Stimulated activated CD4-positive, alpha-beta T cell treated with anti-CD3 and anti-CD28 coated beads, Interleukin-2, amount 100 ng/mL, for 24 hours (primary cell): Measurements from ENCODE around the gene SNRNP48.

Source experiments
- DNase-seq, 2 donors: peaks; one replicate each; pipeline ENCODE4 v3.0.0-alpha.2; 2020

Gene SNRNP48, protein sequence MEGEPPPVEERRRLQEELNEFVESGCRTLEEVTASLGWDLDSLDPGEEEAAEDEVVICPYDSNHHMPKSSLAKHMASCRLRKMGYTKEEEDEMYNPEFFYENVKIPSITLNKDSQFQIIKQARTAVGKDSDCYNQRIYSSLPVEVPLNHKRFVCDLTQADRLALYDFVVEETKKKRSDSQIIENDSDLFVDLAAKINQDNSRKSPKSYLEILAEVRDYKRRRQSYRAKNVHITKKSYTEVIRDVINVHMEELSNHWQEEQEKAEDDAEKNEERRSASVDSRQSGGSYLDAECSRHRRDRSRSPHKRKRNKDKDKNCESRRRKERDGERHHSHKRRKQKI

GRCh38 chr6:7589949-7590917, at the start of gene SNRNP48:
Gene SNRNP48 (plus strand): TSS chr6:7590198. CDS start chr6:7590258, 60 bp downstream.
- peak; percentile 94 for DNase-seq

DNA sequence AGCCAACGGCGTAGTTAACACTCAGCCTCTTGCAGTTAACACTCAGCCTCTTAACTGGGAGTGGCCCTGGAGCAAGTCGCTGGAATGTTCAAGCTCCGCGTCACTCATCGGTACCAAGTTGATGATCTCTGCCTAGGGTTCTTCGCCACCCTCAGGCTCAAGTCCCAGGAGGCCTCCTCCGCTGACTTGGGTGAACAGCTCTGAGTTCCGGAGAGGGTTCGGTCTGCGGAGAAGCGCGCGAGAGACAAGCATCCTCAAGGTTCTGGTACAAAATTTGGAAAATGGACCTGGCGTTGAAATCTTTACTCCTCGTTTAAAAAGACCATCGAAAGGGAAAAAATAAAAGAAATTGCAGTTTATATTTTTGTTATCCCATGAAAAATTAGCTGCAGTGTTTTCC, 49.4 kb upstream of the SNRNP48 start:
- no peak for DNase-seq

GRCh38 chr6:7541175-7542064, 48.6 kb upstream of the SNRNP48 start, which contains the start of gene DSP:
Gene DSP (plus strand): TSS chr6:7541671. CDS start chr6:7541916, 245 bp downstream.
- peak; percentile 22 to 53 for DNase-seq

GRCh38 chr6:7542065-7542873, 47.7 kb upstream of the SNRNP48 start:
- peak in 1 of 2 donors; percentile 6 for DNase-seq

DNA sequence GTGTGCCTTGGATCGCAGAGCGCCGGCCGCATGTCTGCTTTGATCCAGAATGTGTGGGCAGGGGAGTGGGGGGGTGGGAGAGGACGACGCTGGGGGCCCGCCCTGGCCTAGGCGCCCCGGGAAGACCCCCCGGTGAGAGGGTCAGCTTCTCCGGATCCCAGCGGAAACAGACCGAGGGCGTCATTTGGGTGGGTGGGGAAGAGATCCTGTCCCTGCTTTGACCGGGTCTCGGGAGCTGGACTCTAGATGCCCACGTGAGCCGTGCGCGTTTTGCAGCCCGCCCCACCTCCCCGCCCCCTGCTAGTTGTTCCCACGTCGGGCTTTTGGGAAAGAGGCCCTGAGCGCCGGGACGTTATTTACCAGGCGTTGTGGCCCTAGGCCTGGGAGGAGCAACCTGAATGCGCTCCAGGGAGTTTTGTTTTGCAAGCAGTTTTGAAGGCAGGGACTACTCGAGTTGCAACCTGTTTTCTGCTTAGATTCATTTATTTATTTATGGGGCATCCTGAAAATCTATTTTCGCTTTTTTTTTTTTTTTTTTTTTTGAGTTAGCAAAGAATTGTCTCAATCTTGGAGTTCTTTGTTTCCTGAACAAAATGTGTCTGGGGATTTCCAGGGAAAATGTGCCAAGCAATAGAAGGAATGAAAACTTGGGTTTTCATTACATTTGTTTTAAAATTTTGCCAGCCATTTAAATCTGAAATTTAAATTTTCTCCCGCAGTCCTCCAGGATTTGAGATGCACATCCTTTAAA, 46.9 kb upstream of the SNRNP48 start:
- DNase-seq = no peak

GRCh38 chr6:7543789-7544424, 46.1 kb upstream of the SNRNP48 start:
- no peak for DNase-seq

GRCh38 chr6:7544597-7544996, 45.4 kb upstream of the SNRNP48 start:
- no peak for DNase-seq

DNA sequence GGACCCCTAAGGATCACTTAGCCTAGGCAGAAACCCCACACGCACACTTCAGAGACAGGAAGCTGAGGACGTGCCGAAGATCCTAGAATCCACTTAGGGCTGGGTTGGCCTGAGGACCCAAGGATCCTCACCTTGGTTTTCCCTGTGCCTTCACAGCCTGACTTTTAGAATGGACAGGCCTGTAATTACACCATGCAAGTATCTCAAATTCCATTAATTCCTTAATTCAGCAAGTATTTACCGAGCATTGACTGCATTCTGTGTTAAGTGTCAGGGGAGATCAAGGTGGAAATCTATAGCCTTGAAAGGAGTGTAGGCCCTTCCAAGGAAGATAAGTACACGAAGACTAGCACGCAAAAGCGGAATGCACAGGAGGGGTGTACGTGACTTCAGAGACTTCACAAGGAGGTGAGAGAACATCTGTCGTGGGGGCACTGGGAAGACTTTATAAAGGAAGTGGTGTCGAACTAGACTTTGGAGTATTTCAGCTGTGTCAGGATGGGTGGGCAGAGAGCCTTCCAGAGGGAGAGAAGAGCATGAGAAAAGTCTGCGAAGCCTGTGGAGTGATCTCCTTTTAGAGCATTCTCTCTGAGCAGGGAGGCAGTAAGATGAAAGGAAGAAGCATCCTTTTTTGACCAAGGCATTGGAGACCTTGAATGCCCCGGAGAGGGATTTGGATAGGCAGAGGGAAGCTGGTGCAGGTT, 44.5 kb upstream of the SNRNP48 start:
- DNase-seq = no peak

GRCh38 chr6:7546020-7546369, 44.0 kb upstream of the SNRNP48 start:
- no peak for DNase-seq

GRCh38 chr6:7546383-7546782, 43.6 kb upstream of the SNRNP48 start:
- no peak for DNase-seq

DNA sequence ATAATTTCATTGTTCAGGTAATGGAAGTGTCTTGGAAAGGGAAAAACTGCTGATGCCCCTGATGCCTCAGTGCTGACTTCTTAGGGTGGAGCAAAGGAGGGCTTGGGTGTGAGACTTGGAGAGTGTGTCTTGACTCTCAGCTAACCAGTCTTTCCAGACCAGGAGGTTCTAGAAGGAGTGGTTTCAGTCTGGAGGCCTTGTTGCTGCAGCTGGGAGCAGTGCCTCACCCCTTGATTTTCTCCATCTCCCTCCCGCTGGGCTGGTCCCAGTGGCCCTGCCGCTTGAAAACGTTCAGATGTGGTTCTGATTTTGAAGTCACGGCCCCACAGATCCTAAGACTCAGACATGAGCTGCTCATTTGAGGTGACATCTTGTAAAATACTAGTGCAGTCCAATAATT, 43.1 kb upstream of the SNRNP48 start:
- no peak for DNase-seq

- no peak for DNase-seq
These were observed 42.7 kb upstream of the SNRNP48 start for GRCh38 chr6:7547315-7547714.

GRCh38 chr6:7550433-7550801, 39.6 kb upstream of the SNRNP48 start:
- DNase-seq = no peak

DNA sequence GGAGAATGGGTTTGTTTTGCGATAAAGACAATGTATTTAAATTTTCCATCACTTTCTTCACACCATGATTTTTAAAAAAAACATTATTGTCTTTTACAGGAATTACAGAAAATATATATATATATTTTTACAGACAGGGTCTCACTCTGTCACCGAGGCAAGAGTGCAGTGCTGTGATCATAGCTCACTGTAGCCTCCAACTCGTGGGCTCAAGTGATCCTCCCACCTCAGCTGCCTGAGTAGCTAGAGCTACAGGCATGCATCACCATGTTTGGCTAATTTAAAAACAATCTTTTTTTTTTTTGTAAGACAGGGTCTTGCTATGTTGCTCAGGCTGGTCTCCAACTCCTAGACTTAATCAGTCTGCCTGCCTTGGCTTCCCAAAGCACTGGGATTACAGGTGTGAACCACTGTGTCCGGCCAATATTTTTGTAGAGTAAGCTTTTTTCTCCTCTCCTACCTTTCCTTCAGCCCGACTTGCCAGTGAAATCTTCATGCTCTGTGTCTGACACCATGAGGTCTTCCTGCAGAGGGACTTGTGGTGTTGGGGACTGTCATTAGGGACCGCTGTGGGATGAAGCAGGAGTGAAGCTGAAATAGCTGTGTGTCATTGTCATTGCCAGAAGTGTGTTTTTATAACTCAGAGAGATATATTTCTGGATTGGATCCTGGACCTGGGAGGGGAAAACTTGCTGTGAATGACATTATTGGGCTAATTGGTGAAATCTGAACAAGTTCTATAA, 35.3 kb upstream of the SNRNP48 start:
- no peak for DNase-seq

DNA sequence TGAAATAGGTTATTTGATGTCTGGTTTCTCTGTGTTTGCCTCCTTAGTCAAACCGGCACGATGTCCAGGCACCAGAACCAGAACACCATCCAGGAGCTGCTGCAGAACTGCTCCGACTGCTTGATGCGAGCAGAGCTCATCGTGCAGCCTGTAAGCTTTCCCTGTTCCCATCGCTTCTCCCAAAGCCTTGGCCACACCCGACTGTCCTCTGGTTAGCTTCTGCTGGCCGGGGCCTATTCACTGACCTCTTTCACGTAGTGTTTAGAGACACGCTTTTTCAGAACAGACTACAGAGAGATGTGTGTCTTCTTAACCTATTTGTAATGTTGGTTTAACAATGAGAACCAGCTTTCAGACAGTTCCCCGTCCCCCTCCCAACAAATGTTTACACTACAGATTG, 34.3 kb upstream of the SNRNP48 start:
- no peak for DNase-seq

DNA sequence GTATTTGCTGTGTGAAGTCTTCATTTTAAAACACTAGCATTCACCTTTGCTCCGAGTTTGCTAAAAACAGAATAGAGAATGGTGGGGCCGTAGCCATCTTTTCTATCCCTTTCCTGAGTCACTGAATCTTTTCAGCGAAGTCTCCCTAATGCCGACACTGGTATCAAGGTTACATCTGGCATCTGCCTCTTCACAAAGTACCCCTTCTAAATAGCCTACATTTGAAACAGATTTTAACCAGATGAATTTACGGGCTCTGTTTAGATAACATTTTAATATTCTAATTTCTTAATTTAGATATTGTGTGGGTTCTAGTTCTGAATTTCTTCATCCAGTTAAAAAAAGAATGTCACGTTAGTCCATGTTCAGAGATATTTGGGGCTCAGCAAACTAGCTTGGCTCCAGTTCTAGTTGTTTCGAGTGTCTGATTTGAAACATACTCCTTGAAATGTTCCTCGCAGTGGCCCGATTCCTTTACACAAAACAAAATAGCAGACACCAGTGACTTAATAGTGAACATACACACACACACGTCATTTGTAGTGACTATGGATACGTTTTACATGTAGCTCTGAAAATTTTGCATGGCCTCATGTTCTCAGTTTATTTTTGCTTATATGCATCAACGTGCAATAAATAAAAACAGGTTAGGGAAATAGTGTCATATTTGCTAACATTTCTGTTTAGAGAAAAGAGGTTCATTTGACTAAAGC, 33.4 kb upstream of the SNRNP48 start:
- DNase-seq = no peak

DNA sequence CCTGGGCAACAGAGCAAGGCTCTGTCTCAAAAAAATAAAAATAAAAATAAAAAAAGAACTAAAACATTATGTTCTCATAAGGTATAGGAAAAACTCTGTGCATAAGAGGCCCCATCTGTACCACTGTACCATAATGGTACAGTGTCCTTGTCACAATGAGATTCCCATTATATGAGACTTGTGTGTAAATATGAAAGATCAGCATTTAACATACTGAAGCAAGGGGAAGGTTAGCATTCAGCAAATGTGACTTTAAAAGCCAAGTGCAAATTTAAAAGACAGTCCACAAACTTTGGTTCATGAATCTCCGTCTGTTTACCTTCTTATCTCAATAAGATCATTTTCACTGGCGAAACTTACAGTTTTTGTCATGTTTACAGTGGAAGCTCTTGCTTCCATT, 32.3 kb upstream of the SNRNP48 start:
- no peak for DNase-seq

DNA sequence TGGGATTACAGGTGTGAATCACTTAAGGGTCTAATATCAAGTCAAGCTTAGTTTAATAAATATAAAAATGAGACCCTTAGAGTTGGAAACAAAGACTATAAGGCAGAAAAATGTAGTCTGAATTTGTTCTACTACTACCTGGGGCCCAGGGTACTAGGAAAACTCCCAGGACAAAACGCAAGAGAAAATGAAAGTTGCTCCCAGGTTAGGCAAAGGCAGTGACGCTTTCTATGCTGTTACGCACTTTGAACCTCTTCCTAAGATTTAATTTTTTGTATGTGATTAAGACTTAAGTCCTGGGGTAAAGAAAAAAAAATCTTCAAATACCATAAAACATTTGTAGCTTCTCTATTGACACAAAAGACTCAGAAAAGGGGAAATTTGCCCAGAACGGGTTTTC, 31.2 kb upstream of the SNRNP48 start:
- DNase-seq = no peak

GRCh38 chr6:7559196-7559595, 30.8 kb upstream of the SNRNP48 start:
- DNase-seq = no peak
